ENCODE data around the gene SLC27A5. TPM values are rescaled to one million over a fixed set of nuclear protein-coding genes. Genes with fewer than 3 reads are reported as not detected.
A peak's percentile ranks its signal among the peaks of the same experiment; 100 is the strongest.

SLC27A5 gene
- total and polyA plus RNA-seq, 2 of the 13 experiments (the other 11 are each of a cell fraction or from before 2014, with no cell fraction given) = 30.3 to 40.2 TPM

GRCh38 chr19:58519355-58520256 lies 7.8 kb upstream of the SLC27A5 start, which contains the start of gene ZBTB45 (continued):
- TF ChIP-seq ARID5B (CRISPR knock-in tag; IDR thresholded peaks at IDR 0.05) = peak; percentile 81
- TF ChIP-seq TBL1XR1 (IDR thresholded peaks at IDR 0.05; ENCODE audit: borderline replicate concordance, low read length, partially characterized antibody) = peak; percentile 80
- peak; percentile 99 for TF ChIP-seq ZNF788 (CRISPR knock-in tag; IDR thresholded peaks at IDR 0.05; ENCODE audit: borderline replicate concordance)
- peak; percentile 77; the same call in 1 of the 2 replicates for TF ChIP-seq MTF1 (CRISPR knock-in tag; IDR thresholded peaks at IDR 0.05)
- peak; percentile 14; the same call in 1 of the 2 replicates for TF ChIP-seq ETS1 (CRISPR knock-in tag; IDR thresholded peaks at IDR 0.05)
- no peak for TF ChIP-seq ADNP (CRISPR knock-in tag; IDR thresholded peaks at IDR 0.05)
- TF ChIP-seq ZBTB1 (CRISPR knock-in tag; IDR thresholded peaks at IDR 0.05; ENCODE audit: borderline replicate concordance) = peak; percentile 48; the same call in 1 of the 2 replicates
- peak; percentile 96; the same call in 1 of the 2 replicates for TF ChIP-seq BCL3 (CRISPR knock-in tag; IDR thresholded peaks at IDR 0.05)
- TF ChIP-seq ZNF550 (CRISPR knock-in tag; IDR thresholded peaks at IDR 0.05; ENCODE audit: borderline replicate concordance) = peak; percentile 70; the same call in 1 of the 2 replicates
- TF ChIP-seq ZFP62 (CRISPR knock-in tag; IDR thresholded peaks at IDR 0.05) = no peak
- TF ChIP-seq EED (CRISPR knock-in tag; IDR thresholded peaks at IDR 0.05) = 0 out of 2 replicates have a peak, but pooled peaks have one; percentile 16
- TF ChIP-seq NCOA2 (CRISPR knock-in tag; IDR thresholded peaks at IDR 0.05) = peak; percentile 82
- TF ChIP-seq BCLAF1 (IDR thresholded peaks at IDR 0.05) = no peak
- TF ChIP-seq ZNF432 (CRISPR knock-in tag; IDR thresholded peaks at IDR 0.05; ENCODE audit: borderline replicate concordance) = no peak
- no peak for TF ChIP-seq NCOA5 (CRISPR knock-in tag; IDR thresholded peaks at IDR 0.05)
- TF ChIP-seq ZFX (CRISPR knock-in tag; IDR thresholded peaks at IDR 0.05; ENCODE audit: low read depth) = peak; percentile 100
- TF ChIP-seq ZKSCAN1 (IDR thresholded peaks at IDR 0.05; ENCODE audit: low read length) = peak; percentile 72; the same call in 1 of the 2 replicates
- no peak; the same call in 1 of the 2 replicates for TF ChIP-seq IRF9 (CRISPR knock-in tag; IDR thresholded peaks at IDR 0.05; ENCODE audit: borderline replicate concordance)

Measured in HepG2 (cell line).